Stimulated activated CD8-positive, alpha-beta memory T cell treated with anti-CD3 and anti-CD28 coated beads, Interleukin-15, amount 100 ng/mL, for 48 hours (primary cell): ENCODE data around the gene FRMD8.

ENCODE experiments used
- DNase-seq, 2 donors: peaks; one replicate each; pipeline ENCODE4 v3.0.0-alpha.2; 2020; ENCODE audit warnings: low read depth in 2 of 2

Gene FRMD8

GRCh38 chr11:65386307-65387140 is at the start of gene FRMD8:
FRMD8 (plus strand) TSS chr11:65386637; CDS start chr11:65387037, 400 bp downstream.
- DNase-seq = peak; percentile 74 to 77

GRCh38 chr11:65338676-65339075 is 47.8 kb upstream of the FRMD8 start:
- DNase-seq = no peak

- no peak for DNase-seq
These were observed 46.2 kb upstream of the FRMD8 start for GRCh38 chr11:65340226-65340625.

GRCh38 chr11:65341856-65342255 is 44.6 kb upstream of the FRMD8 start:
- DNase-seq = no peak

- DNase-seq = no peak
These were observed 34.9 kb upstream of the FRMD8 start for GRCh38 chr11:65351511-65351910.

- DNase-seq = no peak
These were observed 33.7 kb upstream of the FRMD8 start for GRCh38 chr11:65352783-65353182.

- no peak for DNase-seq
These were observed 33.1 kb upstream of the FRMD8 start for GRCh38 chr11:65353376-65353775.

GRCh38 chr11:65353900-65354264 is 32.6 kb upstream of the FRMD8 start:
- no peak for DNase-seq

- DNase-seq = peak; percentile 96 to 97
These were observed 32.0 kb upstream of the FRMD8 start, which contains the start of gene TIGD3 for GRCh38 chr11:65354265-65355012. TIGD3 (plus strand) TSS chr11:65354751; CDS start chr11:65355809, 1,058 bp downstream.

- DNase-seq = no peak
These were observed 31.2 kb upstream of the FRMD8 start for GRCh38 chr11:65355013-65355775.

GRCh38 chr11:65355776-65356393 is 30.6 kb upstream of the FRMD8 start:
- no peak for DNase-seq

GRCh38 chr11:65356394-65356972 is 30.0 kb upstream of the FRMD8 start:
- DNase-seq = no peak

GRCh38 chr11:65357856-65358356 is 28.5 kb upstream of the FRMD8 start:
- no peak for DNase-seq

GRCh38 chr11:65362320-65362931 is 24.0 kb upstream of the FRMD8 start:
- no peak for DNase-seq

GRCh38 chr11:65362966-65363365 is 23.5 kb upstream of the FRMD8 start:
- no peak for DNase-seq

- DNase-seq = no peak
These were observed 22.7 kb upstream of the FRMD8 start for GRCh38 chr11:65363770-65364169.

GRCh38 chr11:65366340-65366773 is 20.1 kb upstream of the FRMD8 start:
- no peak for DNase-seq

GRCh38 chr11:65370659-65371049 is 15.8 kb upstream of the FRMD8 start:
- no peak for DNase-seq

GRCh38 chr11:65373839-65374580 is 12.4 kb upstream of the FRMD8 start:
- DNase-seq = no peak

- DNase-seq = no peak
These were observed 11.4 kb upstream of the FRMD8 start for GRCh38 chr11:65375012-65375411.
